Subcutaneous preadipocyte (primary cell): Measurements from ENCODE around the gene CKMT1B. TPM values are rescaled to one million over a fixed set of nuclear protein-coding genes. Genes with fewer than 3 reads are reported as not detected.

Experiments used
- small RNA-seq: library from RNA; depleted of rRNA; stranded (forward); fragments of <200 nt; gene quantifications from one replicate; pipeline ENCODE3, GENCODE V24; 2012
- total RNA-seq: library from RNA; depleted of rRNA; stranded (reverse); fragments of >200 nt; gene quantifications from 2 replicates; pipeline ENCODE4 v1.2.3, GENCODE V29; 2012

Gene CKMT1B
- not detected in 2 replicates for total RNA-seq

DNA sequence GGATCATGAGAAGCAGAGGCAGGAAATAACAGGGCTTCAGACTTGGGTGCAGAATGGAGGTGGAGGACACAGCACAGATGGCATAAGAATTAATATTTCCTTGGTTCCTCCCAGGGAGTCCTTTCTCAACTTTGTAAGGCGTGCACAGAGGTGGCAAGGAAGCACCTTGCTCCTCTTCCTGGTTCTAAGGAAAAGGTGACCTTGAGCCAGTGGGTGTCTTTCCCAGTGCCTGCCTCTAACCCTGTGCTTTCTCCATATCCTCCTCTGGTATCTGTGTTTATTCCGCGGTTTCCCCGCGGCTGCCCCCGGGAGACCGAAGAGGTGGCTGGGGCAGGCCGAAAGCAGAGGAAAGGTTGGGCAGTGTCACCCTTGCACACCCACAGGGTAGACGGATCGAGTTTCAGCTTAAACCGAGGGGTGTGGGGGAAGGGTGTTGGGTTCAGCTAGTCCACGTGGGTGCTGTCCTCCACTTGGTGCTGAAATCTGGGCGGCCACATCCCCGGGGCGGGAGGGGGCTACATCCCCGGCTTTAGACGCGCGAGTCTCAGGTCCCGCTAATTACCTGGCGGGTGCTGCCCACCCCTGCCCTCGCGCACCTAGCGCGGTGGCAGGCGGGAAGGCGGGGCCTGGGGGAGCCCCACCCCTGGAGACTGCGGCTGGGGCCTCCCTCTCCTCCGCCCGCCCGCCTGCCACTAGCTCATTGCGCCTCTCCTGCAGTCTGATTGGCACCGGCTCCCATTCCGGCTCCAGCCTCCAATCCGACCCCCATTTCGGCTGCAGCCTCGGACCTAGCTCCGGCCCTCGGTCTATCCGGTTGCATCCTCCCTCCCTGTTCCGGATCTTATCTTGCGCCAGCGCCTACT lies at the start of gene CKMT1B:
TSS of gene CKMT1B (plus strand) at position 700 of the 863 bp plus-strand sequence. CDS start 192 bp downstream, outside the sequence.

DNA sequence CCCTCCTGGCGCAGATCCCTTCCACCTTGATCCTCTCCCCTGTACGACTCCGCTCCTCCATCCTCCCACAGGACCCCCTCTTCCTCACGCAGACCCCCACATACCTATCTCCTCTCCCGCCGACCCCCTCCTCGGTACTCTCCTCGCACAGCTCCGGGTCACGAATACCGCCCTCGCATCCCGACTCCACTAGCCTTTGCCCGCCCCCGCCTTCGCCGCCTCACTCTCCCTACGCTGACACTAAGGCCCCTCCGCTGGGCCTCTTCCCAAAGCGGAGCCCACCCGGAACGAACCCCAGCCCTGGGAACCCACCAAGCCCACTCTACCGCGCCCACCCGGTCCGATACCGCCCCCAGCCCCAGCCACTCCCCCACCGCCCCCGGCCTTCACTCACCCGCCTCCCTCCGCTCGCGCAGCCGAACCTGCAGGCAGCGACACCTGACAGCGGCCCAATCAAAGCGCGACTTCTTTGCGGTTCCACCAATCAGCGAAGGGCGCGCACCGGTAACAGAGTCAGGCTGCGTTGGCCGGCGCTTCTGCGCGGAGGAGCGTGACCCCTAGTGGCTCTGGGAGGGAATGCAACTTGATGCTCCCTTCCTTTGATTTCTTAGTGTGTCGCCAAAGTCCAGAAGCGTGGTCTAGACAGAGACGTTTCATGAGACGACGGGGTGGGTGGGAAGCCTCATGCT lies 3.9 kb upstream of the CKMT1B start, which contains the start of gene PPIP5K1:
TSS of gene PPIP5K1 (minus strand) at position 431 of the 689 bp plus-strand sequence. CDS start 5,704 bp downstream, outside the sequence.

DNA sequence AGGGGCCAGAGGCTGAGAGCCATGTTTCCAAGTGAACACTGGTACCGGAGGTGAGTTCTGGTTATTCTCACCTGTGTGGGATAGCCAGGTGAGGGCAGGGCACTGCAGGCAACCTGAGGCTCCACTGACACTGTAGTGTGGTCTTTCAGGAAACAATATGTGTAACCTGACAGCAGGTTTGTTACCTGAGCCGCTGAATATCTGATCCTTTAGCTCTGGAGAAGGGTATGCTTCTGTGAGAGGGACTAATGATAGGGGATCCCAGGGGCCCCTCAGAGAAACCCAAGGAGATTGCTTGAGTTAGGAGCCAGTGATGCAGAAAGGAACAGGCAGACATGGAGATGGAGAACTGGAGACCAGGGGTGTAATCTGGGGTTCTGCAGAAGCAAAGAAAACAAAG lies 24.9 kb downstream of the CKMT1B start, which contains the start of gene STRC:
TSS of gene STRC (minus strand) at position 101 of the 400 bp plus-strand sequence. CDS start at position 23, 78 bp downstream.

Small RNAs within 50 kb of the gene (small RNA-seq; reads per million reads assigned to genes)
- gene PDIA3P2 (not detected), gene RNU6-554P (not detected), gene RNU6-610P (not detected)

Other genes with a start within 250 kb of the CKMT1B start
- 15.1 and 25.6 TPM in 2 replicates for gene ZSCAN29, start 223.0 kb upstream of the CKMT1B start, total RNA-seq
- gene TUBGCP4, start 222.9 kb upstream of the CKMT1B start, total RNA-seq: 9.6 and 17.6 TPM in 2 replicates
- 43.4 and 61.0 TPM in 2 replicates for gene TP53BP1, start 100.9 kb upstream of the CKMT1B start, total RNA-seq
- 45.4 and 72.8 TPM in 2 replicates for gene MAP1A, start 76.4 kb upstream of the CKMT1B start, total RNA-seq
- gene PPIP5K1, start 3.8 kb upstream of the CKMT1B start, total RNA-seq: 12.5 and 24.8 TPM in 2 replicates
- gene STRC, start 24.8 kb downstream of the CKMT1B start, total RNA-seq: 0.73 TPM in 1 of 2 replicates, not detected in the other
- gene CATSPER2, start 54.8 kb downstream of the CKMT1B start, total RNA-seq: 0.39 and 1.5 TPM in 2 replicates
- not detected in 2 replicates for gene CKMT1A, start 99.8 kb downstream of the CKMT1B start, total RNA-seq
- gene PDIA3, start 152.4 kb downstream of the CKMT1B start, total RNA-seq: 125 and 138 TPM in 2 replicates
- gene ELL3, start 182.9 kb downstream of the CKMT1B start, total RNA-seq: 0.37 and 0.78 TPM in 2 replicates
- 199 and 334 TPM in 2 replicates for gene SERF2, start 198.3 kb downstream of the CKMT1B start, total RNA-seq
- 0.20 TPM in 1 of 2 replicates, not detected in the other for gene SERINC4, start 206.2 kb downstream of the CKMT1B start, total RNA-seq
- gene HYPK, start 206.6 kb downstream of the CKMT1B start, total RNA-seq: 7.2 and 8.1 TPM in 2 replicates
- gene MFAP1, start 230.7 kb downstream of the CKMT1B start, total RNA-seq: 17.6 and 18.8 TPM in 2 replicates
- gene WDR76, start 233.0 kb downstream of the CKMT1B start, total RNA-seq: 15.4 and 31.7 TPM in 2 replicates